ENCODE measurements around the gene FUT3.
"Not testable (repeated sequence)": the region's sequence is repeated elsewhere in the genome, so short reads cannot be mapped to it uniquely, and the experiment has no call there.

The FUT3 gene

DNA sequence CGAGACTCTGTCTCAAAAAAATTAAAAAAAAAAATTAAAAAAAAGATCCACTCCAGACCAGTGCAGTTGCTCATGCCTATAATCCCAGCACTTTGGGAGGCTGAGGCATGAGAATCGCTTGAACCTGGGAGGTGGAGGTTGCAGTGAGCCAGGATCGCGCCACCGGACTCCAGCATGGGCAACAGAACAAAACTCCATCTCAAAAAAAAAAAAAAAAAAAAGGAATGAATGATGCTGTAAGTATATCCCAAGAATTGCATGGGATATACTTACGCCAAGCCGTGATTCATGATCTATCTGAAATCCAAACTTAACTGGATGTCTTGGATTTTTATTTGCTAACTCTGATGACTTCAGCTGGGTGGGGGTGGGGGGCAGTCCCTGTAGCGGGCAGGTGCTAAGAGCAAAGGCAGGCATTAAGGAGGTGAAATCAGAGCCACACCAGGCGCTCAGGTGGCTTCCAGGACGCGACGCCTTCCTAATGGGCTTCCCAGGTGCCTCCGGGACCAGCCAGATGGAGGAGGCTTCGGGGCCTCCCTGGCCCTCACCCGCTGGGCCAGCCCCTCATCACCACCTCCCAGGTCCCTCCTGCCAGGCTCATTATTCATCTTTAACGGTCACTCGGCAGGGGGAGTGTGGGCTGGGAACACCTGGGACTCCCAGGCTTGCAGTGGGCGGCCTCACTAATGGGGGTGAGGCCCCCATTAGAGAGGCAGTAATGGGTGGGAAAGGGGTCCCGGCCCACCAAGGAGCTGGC is 30.5 kb upstream of the FUT3 start:
- no peak for DNase-seq

DNA sequence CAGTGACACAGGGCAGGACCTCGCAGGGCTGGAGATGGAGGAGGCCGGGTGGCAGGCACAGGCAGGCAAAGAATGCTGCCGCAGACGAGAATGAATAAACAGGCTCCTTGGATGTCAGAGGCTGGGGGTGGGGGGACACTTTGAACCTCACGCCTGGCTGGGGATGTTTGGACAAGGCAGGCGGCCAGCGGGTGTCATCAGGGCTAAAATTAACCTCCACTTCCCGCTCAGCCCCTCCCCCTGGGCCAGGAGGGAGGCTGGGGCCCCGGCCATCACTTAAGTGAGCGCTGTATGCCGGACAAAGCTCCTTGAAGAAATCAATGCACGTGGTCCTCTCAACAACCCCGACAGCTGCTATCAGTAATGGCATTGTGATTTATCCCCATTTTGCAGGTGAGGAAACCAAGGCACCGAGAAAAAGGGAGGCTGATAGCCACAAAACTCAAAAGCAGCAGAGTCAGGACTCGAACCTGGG is 29.4 kb upstream of the FUT3 start:
- DNase-seq, result no peak

DNA sequence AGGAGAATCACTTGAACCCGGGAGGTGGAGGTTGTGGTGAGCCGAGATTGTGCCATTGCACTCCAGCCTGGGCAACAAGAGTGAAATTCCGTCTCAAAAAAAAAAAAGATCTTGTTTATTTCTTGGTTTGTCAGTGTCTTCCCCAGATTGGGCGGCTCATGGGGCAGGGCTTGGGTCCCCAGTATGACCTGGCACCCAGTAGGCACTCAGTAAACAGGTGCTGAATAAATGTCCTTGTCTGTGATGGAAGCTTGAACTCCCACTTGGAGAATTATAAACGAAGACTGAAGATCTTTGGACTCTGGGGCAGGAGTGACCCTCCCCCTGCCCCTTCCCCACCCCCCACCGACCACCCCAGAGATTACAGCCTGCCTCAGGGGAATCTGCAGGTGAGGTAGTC is 28.9 kb upstream of the FUT3 start:
- DNase-seq, result no peak

DNA sequence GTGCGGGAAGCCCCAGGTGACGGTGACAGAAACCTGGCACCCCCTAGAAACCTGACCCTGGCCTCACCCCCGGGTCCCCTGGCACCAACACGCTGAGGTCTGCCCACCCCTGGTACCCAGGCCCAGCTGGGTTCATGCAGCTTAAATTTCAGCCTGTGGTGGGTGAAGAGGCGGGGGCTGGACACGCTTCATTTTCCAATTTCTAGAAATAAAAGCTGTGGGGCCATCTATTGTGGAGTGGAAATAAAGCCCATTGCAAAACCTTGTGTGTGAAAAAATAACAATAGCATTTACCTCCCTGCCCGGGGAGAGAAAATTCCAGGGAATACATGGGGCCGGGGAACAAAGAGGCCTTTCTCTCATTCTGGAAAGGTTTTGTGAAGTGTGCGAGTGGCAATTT is 26.6 kb upstream of the FUT3 start:
- DNase-seq, result no peak

DNA sequence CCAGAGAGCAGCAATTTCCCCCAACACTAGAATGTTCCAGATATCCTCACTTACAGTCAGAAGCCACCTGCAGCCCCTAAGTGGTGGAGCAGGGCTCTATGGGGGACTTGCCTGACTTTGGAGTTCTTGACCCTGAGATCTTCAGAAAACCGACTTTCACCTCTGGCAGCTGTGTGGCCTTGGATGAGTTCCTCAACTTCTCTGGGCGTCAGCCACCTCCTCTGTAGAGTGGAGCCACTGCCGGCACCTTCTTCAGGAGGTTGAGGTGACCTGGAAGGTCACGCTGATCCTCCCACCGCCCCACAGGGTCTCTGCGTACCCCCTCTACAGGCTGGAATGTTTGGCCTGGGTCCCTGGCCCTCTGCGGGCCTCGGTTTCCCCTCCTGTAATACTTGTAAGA is 26.2 kb upstream of the FUT3 start:
- no peak for DNase-seq

DNA sequence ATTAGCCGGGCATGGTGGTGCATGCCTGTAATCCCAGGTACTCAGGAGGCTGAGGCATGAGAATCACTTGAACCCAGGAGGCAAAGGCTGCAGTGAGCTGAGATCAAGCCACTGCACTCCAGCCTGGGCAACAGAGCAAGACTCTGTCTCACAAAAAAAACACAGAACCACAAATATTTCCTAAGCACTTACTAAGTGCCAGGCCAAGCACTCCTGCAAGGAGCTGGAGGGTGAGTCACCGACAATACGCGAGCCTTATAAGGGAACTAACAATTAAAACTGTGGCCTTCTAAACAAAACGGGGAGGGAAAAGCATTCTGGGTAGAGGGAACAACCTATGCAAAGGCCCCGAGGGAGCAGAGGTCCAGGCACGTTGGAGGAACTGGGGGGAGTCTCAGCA is 23.2 kb upstream of the FUT3 start:
- DNase-seq, result not testable (repeated sequence)

DNA sequence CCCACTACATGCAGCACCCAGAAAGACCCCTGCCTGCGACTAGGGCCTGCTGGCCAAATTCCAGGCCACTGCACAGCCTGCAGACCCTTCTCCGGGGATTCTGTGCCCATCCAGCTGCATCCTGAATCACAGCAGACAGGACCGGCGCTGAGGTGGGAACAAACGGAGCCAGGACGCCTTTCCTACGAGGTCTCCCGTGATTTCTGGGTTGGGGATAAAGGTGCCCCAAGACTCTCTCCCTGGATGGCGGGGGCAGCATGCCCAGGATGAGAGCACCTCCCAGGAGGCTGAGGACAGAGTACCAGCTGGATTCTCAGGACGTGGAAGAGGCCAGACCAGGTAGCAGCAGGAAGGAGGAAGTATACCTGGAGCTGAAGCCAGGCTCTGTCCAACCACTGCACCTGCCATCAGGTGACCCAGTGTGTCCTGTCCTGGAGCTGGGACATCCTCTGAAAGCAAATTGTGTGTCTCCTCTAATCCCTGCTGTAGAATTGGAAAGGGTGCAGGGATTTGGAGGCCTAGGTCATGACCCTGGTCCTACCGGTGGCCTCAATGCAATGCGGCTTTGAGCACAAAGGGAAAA is 22.5 kb upstream of the FUT3 start:
- no peak for DNase-seq

DNA sequence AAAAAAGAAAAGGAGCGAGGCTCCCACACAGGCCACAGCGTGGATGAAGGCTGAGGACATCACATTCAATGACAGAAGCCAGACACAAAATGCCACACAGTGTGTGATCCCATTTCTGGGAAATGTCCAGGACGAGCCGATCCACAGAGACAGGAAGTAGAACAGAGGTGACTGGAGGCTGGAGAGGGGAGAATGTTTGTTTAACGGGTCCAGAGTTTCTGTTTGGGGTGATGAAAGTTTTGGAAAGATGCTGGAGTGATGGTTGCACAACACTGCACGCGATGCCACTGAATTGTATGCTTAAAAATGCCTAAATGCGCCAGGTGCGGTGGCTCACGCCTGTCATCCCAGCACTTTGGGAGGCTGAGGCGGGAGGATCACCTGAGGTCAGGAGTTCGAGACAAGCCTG is 19.7 kb upstream of the FUT3 start:
- no peak for DNase-seq

DNA sequence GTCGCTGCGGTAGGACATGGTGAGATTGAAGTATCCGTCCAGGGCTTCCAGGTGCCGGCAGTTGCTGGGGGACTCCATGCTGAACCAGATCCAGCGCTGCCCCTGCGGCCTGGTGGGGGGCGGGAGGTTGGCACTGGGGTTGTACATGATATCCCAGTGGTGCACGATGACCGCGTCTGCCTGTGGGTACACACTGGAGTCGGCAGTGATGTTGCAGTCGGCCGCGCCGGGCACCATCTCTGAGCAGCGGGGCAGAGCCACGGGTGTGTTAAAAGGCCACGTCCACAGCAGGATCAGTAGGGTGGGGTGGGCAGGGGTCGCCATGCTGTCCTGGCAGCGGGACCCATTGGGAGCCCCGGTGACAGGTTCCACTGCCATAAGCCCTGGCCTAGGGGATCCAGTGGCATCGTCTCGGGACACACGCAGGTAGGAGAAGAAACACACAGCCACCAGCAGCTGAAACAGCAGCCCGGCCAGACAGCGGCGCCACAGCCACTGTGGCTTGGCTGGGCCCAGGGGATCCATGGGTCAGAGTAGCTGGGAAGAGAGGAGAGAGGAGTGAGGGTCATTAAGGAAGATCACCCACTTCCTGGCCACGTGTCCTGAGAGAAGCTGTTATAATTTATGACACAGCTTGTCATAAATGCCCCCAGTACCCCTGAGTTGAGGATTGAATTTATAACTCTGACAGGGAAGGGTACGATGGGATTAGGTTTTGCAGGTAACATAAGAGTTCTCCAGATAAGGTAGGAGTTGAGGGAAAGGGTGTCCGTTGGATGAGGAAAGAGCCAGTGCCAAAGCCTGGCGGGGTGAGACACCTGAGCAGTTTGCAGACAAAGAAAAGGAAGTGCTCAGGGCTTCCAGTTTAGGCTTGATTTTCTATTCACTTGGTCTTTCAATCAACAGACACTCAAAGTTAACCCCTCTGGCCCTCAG is 16.2 kb upstream of the FUT3 start:
- DNase-seq, result no peak

DNA sequence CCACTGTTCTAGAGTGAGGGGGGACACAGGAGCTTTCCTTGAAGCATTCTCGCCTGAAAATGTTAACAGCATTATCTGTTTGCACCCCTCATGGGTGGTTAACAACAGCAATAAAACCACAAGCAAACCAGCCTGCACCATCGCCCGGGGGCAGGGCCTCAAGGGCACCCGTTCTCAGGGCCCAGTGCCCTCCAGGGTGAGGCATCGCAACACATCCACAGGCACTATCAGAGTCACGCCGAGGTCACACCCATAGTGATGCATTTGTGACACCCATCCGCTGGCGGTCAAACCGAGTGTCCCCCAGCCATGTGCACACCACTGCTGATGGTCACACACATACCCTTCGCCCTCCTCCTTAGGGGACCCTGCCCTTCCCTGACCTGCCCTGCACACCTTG is 14.5 kb upstream of the FUT3 start:
- DNase-seq, result no peak

DNA sequence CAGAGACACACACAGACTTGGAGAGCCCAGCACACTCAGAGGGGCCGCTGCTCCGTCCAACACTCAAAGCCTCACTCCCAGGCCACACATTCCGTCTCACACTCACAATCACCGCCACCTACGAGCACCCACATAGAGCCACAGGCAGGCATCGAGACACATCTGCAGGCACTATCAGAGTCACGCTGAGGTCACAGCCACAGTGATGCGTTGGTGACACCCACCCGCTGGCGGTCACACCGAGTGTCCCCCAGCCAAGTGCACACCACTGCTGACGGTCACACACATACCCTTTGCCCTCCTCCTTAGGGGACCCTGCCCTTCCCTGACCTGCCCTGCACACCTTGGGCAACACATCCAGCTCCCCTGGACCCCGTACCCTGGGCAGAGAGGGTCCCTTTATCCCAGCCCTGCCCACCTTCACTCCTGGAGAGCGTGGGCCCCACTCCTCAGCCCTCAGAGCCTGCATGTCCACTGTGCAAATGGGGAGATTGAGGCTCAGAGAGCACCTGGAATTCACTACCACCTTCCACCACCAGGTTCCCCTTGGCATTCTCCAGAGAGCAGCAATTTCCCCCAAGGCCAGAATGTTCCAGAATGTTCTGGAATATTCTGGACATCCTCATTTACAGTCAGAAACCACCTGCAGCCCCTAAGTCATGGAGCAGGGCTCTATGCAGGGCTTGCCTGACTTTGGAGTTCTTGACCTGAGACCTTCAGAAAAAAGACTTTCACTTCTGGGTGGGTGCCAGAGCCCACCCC is 13.7 kb upstream of the FUT3 start:
- no peak for DNase-seq

DNA sequence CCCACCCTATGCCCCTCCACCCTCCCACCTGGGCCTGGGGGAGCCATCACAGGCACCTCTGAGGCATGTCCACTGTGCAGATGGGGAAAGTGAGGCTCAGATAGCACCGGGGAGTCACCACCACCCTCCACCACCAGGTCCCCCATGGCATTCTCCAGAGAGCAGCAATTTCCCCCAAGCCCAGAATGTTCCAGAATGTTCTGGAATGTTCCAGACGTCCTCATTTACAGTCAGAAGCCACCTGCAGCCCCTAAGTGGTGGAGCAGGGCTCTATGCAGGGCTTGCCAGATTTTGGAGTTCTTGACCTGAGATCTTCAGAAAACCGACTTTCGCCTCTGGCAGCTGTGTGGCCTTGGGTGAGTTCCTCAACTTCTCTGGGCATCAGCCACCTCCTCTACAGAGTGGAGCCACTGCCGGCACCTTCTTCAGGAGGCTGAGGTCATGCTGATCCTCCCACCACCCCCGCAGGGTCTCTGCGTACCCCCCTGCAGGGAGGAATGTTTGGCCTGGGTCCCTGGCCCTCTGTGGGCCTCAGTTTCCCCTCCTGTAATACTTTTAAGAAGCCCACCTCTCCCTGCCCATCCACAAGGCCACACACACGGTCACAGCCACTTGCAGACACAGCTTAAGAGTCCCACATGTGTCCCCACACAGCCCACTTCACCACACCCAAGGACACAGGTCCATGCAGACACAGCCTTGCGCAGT is 12.9 kb upstream of the FUT3 start:
- no peak for DNase-seq

DNA sequence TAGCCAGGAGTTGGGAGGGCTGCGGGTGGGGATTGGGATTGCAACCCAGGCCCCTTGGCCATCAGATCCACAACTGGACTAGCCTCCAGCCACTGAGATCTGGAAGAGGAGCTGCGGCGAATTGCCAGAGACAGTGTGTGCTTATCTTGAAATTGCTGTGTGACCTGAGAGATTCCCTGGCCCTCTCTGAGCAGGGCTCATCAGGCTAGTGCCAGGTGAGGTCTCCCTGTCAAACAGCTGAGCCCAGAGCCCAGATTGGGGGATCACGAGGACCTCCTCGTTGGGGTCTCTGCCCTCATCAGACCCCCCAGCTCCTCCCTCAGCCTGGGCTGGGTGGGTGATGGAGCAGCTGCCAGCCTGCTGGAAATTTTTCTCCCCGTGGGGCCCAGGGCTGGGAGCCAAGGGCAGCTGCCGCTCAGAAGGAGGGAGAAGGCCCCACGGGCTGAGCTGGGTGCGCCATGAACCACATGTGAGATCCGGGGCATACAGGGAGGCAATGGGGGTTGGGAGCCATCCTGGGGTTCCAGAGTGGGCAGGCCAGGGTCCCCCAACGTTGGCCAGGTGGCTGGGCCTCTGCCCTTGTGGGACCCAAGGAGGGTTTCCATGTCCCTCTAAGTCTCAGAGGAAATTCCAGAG is 11.9 kb upstream of the FUT3 start:
- DNase-seq, result no peak

DNA sequence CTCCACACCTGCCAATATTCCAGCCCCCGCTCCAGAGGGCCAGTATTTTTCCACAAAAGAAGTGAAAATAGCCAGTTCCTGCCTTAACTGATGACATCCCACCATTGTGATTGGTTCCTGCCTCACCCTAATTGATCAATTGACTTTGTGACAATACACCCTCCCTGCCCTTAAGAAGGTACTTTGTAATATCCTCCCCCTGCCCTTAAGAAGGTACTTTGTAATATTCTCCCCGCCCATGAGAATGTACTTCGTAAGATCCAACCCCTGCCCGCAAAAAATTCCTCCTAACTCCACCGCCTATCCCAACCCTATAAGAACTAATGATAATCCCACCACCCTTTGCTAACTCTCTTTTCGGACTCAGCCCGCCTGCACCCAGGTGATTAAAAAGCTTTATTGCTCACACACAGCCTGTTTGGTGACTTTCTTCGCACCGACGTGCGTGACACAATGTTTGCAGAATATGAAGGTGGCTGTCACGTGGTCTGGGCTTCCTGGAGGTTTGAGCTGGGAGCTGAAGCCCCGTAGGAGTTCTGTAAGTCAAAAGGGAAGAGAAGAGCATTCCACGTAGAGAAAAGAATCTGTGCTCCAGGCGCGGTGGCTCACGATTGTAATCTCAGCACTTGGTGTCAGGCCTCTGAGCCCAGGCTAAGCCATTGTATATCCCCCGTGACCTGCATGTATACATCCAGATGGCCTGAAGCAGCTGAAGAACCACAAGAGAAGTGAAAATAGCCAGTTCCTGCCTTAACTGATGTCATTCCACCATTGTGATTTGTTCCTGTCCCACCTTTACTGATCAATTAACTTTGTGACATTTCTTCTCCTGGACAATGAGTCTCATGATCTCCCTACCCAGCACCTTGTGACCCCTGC is 6.2 kb upstream of the FUT3 start:
- no peak for DNase-seq

DNA sequence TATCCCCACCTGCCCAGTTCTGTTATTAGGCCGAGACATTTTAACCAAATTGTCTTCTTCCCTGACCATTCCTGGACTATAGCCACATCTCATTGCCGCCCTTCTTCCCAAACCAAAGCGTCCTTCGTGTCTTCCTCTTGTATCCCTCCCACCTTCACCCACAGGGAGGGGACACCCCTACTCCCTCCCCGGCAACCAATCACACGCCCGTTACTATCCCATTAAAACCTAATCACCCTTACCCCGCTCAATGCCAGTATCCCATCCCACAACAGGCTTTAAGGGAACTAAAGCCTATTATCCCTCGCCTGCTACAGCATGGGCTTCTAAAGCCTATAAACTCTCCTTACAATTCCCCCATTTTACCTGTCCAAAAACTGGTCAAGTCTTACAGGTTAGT is 3.9 kb upstream of the FUT3 start:
- DNase-seq, result not testable (repeated sequence)

DNA sequence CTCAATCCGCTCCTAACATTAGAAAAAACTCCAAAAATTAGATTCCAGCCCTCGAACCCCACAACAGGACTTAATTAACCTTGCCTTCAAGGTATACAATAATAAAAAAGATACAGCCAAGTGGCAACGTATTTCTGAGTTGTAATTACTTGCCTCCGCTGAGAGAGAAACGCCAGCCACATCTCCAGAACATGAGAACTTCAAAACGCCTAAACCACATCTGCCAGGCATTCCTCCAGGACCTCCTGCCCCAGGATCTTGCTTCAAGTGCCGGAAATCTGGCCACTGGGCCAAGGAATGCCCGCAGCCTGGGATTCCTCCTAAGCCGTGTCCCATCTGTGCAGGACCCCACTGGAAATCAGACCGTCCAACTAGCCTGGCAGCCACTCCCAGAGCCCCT is 2.9 kb upstream of the FUT3 start:
- not testable (repeated sequence) for DNase-seq

DNA sequence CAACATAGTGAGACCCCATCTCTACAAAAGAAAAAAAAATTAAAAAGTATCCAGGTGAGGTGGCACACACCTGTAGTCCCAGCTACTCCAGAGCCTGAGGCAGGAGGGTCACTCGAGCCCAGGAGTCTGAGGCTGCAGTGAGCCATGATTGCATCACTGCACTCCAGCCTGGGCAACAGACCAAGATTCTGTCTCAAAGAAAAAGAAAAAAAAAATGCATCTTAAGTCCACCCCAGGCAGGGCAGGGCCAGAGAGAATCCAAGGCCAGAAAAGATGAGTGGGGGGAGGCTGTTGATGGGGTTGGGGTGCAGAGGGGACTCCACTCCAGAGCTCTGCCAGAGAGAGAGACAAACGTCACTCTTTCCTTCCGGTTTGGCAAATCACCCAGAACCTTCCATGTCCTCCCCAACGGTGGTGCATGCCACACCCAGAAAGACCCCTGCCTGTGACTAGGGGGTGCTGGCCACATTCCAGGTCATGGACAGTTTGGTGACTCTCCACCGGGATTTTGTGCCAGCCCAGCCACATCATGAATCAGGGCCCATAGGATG is 431 bp downstream of the FUT3 start:
- DNase-seq, result no peak

DNA sequence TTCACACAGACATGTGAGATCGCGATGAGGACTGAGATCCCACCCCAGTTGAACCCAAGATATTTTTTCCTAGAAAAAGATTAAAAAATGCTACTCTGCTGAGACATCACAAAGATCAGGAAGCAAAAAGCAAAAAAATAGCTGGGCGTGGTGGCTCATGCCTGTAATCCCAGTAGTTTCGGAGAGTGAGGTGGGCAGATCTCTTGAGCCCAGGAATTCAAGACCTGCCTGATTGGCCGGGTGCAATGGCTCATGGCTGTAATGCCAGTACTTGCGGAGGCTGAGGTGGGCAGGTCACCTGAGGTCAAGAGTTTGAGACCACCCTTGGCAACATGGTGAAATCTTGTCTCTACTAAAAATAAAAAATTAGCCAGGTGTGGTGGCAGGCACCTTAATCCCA is 1.1 kb downstream of the FUT3 start:
- no peak for DNase-seq

DNA sequence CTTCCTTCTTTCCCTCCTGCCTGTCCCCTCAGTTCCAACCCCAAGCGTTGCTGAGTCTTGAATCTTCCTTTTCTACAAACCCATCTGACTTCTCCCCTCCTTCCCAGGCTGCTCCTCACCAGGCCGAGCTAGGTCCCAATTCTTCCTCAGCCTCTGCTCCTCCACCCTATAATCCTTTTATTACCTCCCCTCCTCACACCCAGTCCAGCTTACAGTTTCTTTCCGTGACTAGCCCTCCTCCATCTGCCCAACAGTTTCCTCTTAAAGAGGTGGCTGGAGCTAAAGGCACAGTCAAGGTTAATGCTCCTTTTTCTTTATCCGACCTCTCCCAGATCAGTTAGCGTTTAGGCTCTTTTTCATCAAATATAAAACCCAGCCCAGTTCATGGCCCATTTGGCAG is 2.6 kb downstream of the FUT3 start:
- DNase-seq, result not testable (repeated sequence)

DNA sequence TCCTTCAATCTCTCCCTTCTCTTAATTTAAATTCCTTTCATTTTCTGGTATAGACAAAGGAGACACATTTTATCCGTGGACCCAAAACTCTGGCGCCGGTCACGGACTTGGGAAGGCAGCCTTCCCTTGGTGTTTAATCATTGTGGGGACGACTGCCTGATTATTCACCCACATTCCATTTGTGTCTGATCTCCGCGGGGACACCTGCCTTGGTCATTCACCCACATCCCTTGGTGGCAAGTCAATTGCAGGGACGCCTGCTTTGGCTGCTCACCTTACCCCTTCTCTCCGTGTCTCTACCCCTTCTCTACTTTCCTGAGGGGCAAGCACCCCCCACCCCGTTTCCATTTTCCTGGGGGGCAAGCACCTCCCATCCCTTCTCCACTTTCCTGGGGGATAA is 3.4 kb downstream of the FUT3 start:
- not testable (repeated sequence) for DNase-seq

All from central memory CD4-positive, alpha-beta T cell (primary cell).